ENCODE measurements around the gene TM4SF5. TPM values are rescaled to one million over a fixed set of nuclear protein-coding genes. Genes with fewer than 3 reads are reported as not detected.

Gene TM4SF5
- polyA plus RNA-seq, 3 donors = not detected

- Histone ChIP-seq H3K9ac (ENCODE audit: insufficient read depth, low read length, poor library complexity, severe bottlenecking) (no peak overlapping the region), H3K36me3 (replicated peaks in 1 of 2; ENCODE audit: control insufficient read depth in 1 of 2, insufficient read depth in 2 of 2, low read length in 2 of 2) (peaks cover 35 to 69% of the 10 kb centered on the region in 2 donors), H3K27ac (ENCODE audit: low read depth in 1 of 2, low read length in 2 of 2) (no peak overlapping the region), H4K20me1 (ENCODE audit: insufficient read depth, low read length) (peaks cover 18% of the 10 kb centered on the region), H3K4me2 (replicated peaks; ENCODE audit: extremely low read depth, low read length, poor library complexity, severe bottlenecking) (no peak overlapping the region), H3K4me3 (replicated peaks in 1 of 3; ENCODE audit: low read depth in 2 of 3, low read length in 3 of 3) (no peak overlapping the region), H2AFZ (ENCODE audit: insufficient read depth, low read depth, low read length, poor library complexity, severe bottlenecking) (no peak overlapping the region), H3K9me3 (replicated peaks in 1 of 2; ENCODE audit: control insufficient read depth in 1 of 2, insufficient read depth in 1 of 2, low read length in 2 of 2) (no peaks in the 10 kb centered on the region), H3K27me3 (ENCODE audit: control insufficient read depth in 2 of 2, insufficient read depth in 2 of 2, low read length in 2 of 2) (peaks cover 0 to 11% of the 10 kb centered on the region in 2 donors), H3K79me2 (ENCODE audit: insufficient read depth, low read length) (no peaks in the 10 kb centered on the region), H3K4me1 (ENCODE audit: control insufficient read depth in 1 of 2, insufficient read depth in 2 of 2, low read length in 2 of 2) (peaks cover 5 to 7% of the 10 kb centered on the region in 2 donors)
- H3K4me1 Mint-ChIP-seq = peaks cover 17% of the 10 kb centered on the region
- WGBS (ENCODE audit: insufficient coverage) = 91% methylated on average over 6 of the region's 7 CpGs
- intact Hi-C loops (cut with micrococcal nuclease) = loop anchor here in 1 of 2 donors (10.0 kb wide), 1 partner anchor 72 kb away; no protein-coding TSS in a partner anchor
- no peak overlapping the region for H3K4me3 Mint-ChIP-seq
- peaks cover 0 to 4% (median 2%) of the 10 kb centered on the region in 7 donors for H3K9me3 Mint-ChIP-seq
- DNase-seq = no peak
- no peak for TF ChIP-seq CTCF (IDR thresholded peaks at IDR 0.05)
- peaks cover 14 to 22% (median 19%) of the 10 kb centered on the region in 3 donors for H3K27me3 Mint-ChIP-seq (ENCODE audit: low read depth in 3 of 3)
- H3K36me3 Mint-ChIP-seq = peaks cover 69 to 75% of the 10 kb centered on the region in 2 donors
- H3K27ac Mint-ChIP-seq = no peak overlapping the region
Observed at GRCh38 chr17:4812690-4813089, 41.0 kb downstream of the TM4SF5 start.

GRCh38 chr17:4815043-4815675 lies 43.5 kb downstream of the TM4SF5 start:
- H3K9me3 Mint-ChIP-seq = peaks cover 0 to 2% (median 0%) of the 10 kb centered on the region in 7 donors
- H3K27me3 Mint-ChIP-seq (ENCODE audit: low read depth in 3 of 3) = peaks cover 3 to 14% (median 7%) of the 10 kb centered on the region in 3 donors
- H2AFZ ChIP-seq (ENCODE audit: insufficient read depth, low read depth, low read length, poor library complexity, severe bottlenecking) = no peak overlapping the region
- no peak overlapping the region for H3K4me3 ChIP-seq (replicated peaks in 1 of 3; ENCODE audit: low read depth in 2 of 3, low read length in 3 of 3)
- H3K4me2 ChIP-seq (replicated peaks; ENCODE audit: extremely low read depth, low read length, poor library complexity, severe bottlenecking) = no peak overlapping the region
- no peak overlapping the region for H3K4me3 Mint-ChIP-seq
- H3K9me3 ChIP-seq (replicated peaks in 1 of 2; ENCODE audit: control insufficient read depth in 1 of 2, insufficient read depth in 1 of 2, low read length in 2 of 2) = no peaks in the 10 kb centered on the region
- H3K79me2 ChIP-seq (ENCODE audit: insufficient read depth, low read length) = no peaks in the 10 kb centered on the region
- no peaks in the 10 kb centered on the region for H3K4me1 ChIP-seq (ENCODE audit: control insufficient read depth in 1 of 2, insufficient read depth in 2 of 2, low read length in 2 of 2)
- no peak overlapping the region for H3K9ac ChIP-seq (ENCODE audit: insufficient read depth, low read length, poor library complexity, severe bottlenecking)
- DNase-seq = no peak
- peak overlapping the region in 1 of 7 donors; percentile 17 for H3K27ac Mint-ChIP-seq
- peaks cover 10% of the 10 kb centered on the region for H4K20me1 ChIP-seq (ENCODE audit: insufficient read depth, low read length)
- peaks cover 5% of the 10 kb centered on the region for H3K4me1 Mint-ChIP-seq
- intact Hi-C loops (cut with micrococcal nuclease) = loop anchor here in 1 of 2 donors (10.0 kb wide), 1 partner anchor 70 kb away; no protein-coding TSS in a partner anchor
- TF ChIP-seq CTCF (IDR thresholded peaks at IDR 0.05) = no peak
- peaks cover 57 to 73% of the 10 kb centered on the region in 2 donors for H3K36me3 Mint-ChIP-seq
- WGBS (ENCODE audit: insufficient coverage) = 97% methylated on average over 3 of the region's 7 CpGs
- no peaks in the 10 kb centered on the region for H3K27me3 ChIP-seq (ENCODE audit: control insufficient read depth in 2 of 2, insufficient read depth in 2 of 2, low read length in 2 of 2)
- peaks cover 34 to 71% of the 10 kb centered on the region in 2 donors for H3K36me3 ChIP-seq (replicated peaks in 1 of 2; ENCODE audit: control insufficient read depth in 1 of 2, insufficient read depth in 2 of 2, low read length in 2 of 2)
- no peak overlapping the region for H3K27ac ChIP-seq (ENCODE audit: low read depth in 1 of 2, low read length in 2 of 2)
